ENCODE measurements around the gene DNAJC21.

- TF ChIP-seq POLR2AphosphoS5 (IDR thresholded peaks at IDR 0.05) (no peak), CTCF (IDR thresholded peaks at IDR 0.05 in 8 of 11, conservative IDR thresholded peaks at IDR 0.05 in 3 of 11) (no peak)
Observed at GRCh38 chr5:34903260-34903659, 26.1 kb upstream of the DNAJC21 start.
